ENCODE results near the gene OGDH.
A peak's percentile ranks its signal among the peaks of the same experiment; 100 is the strongest.
"Not testable (repeated sequence)": the region's sequence is repeated elsewhere in the genome, so short reads cannot be mapped to it uniquely, and the experiment has no call there.

Gene OGDH

DNA sequence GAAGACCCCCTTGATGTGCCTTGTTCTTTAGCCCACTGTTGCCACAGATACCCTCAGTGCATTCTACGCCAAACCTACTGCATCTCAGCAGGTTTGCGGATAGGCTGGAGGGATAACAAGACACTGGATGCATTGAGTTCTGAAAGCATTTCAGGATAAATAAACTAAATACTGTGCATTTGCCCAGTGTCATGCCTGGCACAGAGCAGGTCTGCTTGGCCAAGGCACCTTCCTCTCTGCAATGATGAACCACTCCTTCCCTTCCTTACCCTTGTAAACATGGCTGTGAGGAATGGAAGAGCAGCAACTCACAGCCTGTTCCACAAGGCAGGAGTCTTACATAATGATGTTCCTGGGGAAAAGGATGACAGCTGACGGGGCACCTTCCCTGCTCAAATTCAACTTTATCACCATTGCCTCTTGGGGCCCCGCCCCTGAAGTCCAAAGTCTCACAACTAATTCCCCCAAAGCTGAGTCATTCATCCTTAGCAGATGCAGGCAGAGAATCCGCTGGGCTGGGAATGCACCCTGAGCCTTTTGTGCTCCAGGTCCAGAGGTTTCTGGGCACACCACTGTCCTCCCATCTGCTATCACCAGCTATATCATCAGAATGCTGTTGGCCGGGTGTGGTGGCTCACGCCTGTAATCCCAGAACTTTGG lies 44.3 kb upstream of the OGDH start:
- Histone ChIP-seq H3K14ac (ENCODE audit: low read length in 2 of 2) (no peak overlapping the region), H3K9me3 (ENCODE audit: control insufficient read depth, low read length) (no peaks in the 10 kb centered on the region), H2BK5ac (ENCODE audit: low read depth, low read length, poor library complexity, severe bottlenecking) (no peak overlapping the region), H3K27ac (ENCODE audit: low read length, poor library complexity, severe bottlenecking) (no peak overlapping the region), H2AFZ (ENCODE audit: low read depth, low read length) (no peak overlapping the region), H3K4me1 (ENCODE audit: control insufficient read depth, insufficient read depth, low read depth, low read length) (peaks cover 15% of the 10 kb centered on the region), H2BK12ac (ENCODE audit: low read length in 2 of 2) (no peak overlapping the region), H2AK5ac (ENCODE audit: low read length, severe bottlenecking) (no peak overlapping the region), H3K9ac (ENCODE audit: low read length) (no peak overlapping the region), H3K4ac (ENCODE audit: low read depth in 1 of 2, low read length in 2 of 2) (no peak overlapping the region), H2BK120ac (ENCODE audit: low read depth, low read length) (no peak overlapping the region), H3K36me3 (ENCODE audit: control insufficient read depth in 1 of 2, insufficient read depth in 2 of 2, low read depth in 1 of 2, low read length in 2 of 2) (peaks cover 38 to 39% of the 10 kb centered on the region in 2 experiments), H3K4me3 (ENCODE audit: insufficient read depth in 1 of 2, low read depth in 1 of 2, low read length in 2 of 2) (no peak overlapping the region), H3K23ac (ENCODE audit: low read length in 2 of 2) (no peak overlapping the region), H3K4me2 (ENCODE audit: low read length, poor library complexity, severe bottlenecking) (no peak overlapping the region), H4K8ac (ENCODE audit: low read length) (no peak overlapping the region), H3K79me1 (replicated peaks; ENCODE audit: low read length, poor library complexity, severe bottlenecking) (peaks cover 17% of the 10 kb centered on the region), H4K91ac (ENCODE audit: low read length) (no peak overlapping the region), H3K18ac (ENCODE audit: low read depth in 1 of 2, low read length in 2 of 2) (no peak overlapping the region), H2BK15ac (ENCODE audit: low read depth, poor library complexity, severe bottlenecking) (peak overlapping the region; percentile 1), H3K27me3 (ENCODE audit: control insufficient read depth in 1 of 2, insufficient read depth in 1 of 2, low read length in 2 of 2) (no peaks in the 10 kb centered on the region)
- 81% methylated on average over 6 of the region's 7 CpGs for WGBS
- DNase-seq: peak; percentile 53

DNA sequence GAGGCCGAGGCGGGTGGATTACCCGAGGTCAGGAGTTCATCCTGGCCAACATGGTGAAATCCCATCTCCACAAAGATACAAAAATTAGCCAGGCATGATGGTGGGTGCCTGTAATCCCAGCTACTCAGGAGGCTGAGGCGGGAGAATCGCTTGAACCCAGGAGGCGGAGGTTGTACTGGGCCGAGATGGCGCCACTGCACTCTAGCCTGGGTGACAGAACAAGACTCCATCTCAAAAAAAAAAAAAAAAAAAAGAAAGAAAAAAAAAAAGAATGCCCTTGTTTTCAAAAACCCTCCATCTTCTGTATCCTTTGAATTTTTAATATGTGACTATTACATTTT lies 43.8 kb upstream of the OGDH start:
- not testable (repeated sequence) for H2BK12ac ChIP-seq (ENCODE audit: low read length in 2 of 2); DNase-seq; H3K14ac ChIP-seq (ENCODE audit: low read length in 2 of 2); H3K27me3 ChIP-seq (ENCODE audit: control insufficient read depth in 1 of 2, insufficient read depth in 1 of 2, low read length in 2 of 2); H3K4me3 ChIP-seq (ENCODE audit: insufficient read depth in 1 of 2, low read depth in 1 of 2, low read length in 2 of 2); H2BK120ac ChIP-seq (ENCODE audit: low read depth, low read length); H4K91ac ChIP-seq (ENCODE audit: low read length); H4K8ac ChIP-seq (ENCODE audit: low read length); H3K9me3 ChIP-seq (ENCODE audit: control insufficient read depth, low read length); H2AK5ac ChIP-seq (ENCODE audit: low read length, severe bottlenecking); H3K4me2 ChIP-seq (ENCODE audit: low read length, poor library complexity, severe bottlenecking); H3K4ac ChIP-seq (ENCODE audit: low read depth in 1 of 2, low read length in 2 of 2); H3K27ac ChIP-seq (ENCODE audit: low read length, poor library complexity, severe bottlenecking); H3K9ac ChIP-seq (ENCODE audit: low read length); H3K23ac ChIP-seq (ENCODE audit: low read length in 2 of 2); H2AFZ ChIP-seq (ENCODE audit: low read depth, low read length); H3K18ac ChIP-seq (ENCODE audit: low read depth in 1 of 2, low read length in 2 of 2); H2BK5ac ChIP-seq (ENCODE audit: low read depth, low read length, poor library complexity, severe bottlenecking); H2BK15ac ChIP-seq (ENCODE audit: low read depth, poor library complexity, severe bottlenecking)
- 94% methylated on average over 3 of the region's 8 CpGs for WGBS
- peaks cover 15% of the 10 kb centered on the region for H3K4me1 ChIP-seq (ENCODE audit: control insufficient read depth, insufficient read depth, low read depth, low read length)
- H3K36me3 ChIP-seq (ENCODE audit: control insufficient read depth in 1 of 2, insufficient read depth in 2 of 2, low read depth in 1 of 2, low read length in 2 of 2): peaks cover 43 to 44% of the 10 kb centered on the region in 2 experiments
- H3K79me1 ChIP-seq (replicated peaks; ENCODE audit: low read length, poor library complexity, severe bottlenecking): peaks cover 17% of the 10 kb centered on the region

DNA sequence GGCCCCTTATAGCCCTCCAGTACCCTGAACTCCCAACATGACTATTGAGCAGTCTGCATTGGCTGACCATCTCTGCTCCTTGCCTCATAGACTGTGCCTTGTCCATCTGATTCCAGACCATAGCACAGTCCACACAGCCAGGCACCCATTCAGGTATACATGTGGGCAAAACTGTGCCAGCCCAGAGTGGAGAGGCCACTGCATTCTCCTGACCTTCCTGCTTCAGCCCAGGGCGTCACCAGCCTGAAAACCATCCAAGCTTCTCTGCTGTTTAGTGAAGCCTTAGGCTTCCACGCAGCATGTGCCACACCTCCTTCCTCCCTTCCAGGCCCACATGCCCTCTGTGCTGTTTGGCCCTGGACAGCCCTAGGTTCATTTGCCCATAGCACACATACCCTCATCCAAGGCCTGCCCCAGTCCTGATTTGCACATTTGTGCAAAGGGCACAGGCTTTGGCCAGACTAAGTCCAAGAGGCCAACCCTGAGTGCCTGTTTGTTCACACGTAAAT lies 43.2 kb upstream of the OGDH start:
- peak overlapping the region in 1 of 2 experiments; percentile 38 for H2BK12ac ChIP-seq (ENCODE audit: low read length in 2 of 2)
- no peak overlapping the region for H2BK120ac ChIP-seq (ENCODE audit: low read depth, low read length)
- DNase-seq: no peak
- H3K4me3 ChIP-seq (ENCODE audit: insufficient read depth in 1 of 2, low read depth in 1 of 2, low read length in 2 of 2): no peak overlapping the region
- peaks cover 15% of the 10 kb centered on the region for H3K4me1 ChIP-seq (ENCODE audit: control insufficient read depth, insufficient read depth, low read depth, low read length)
- no peak overlapping the region for H3K23ac ChIP-seq (ENCODE audit: low read length in 2 of 2)
- no peak overlapping the region for H3K4ac ChIP-seq (ENCODE audit: low read depth in 1 of 2, low read length in 2 of 2)
- peaks cover 21% of the 10 kb centered on the region for H3K79me1 ChIP-seq (replicated peaks; ENCODE audit: low read length, poor library complexity, severe bottlenecking)
- H4K91ac ChIP-seq (ENCODE audit: low read length): no peak overlapping the region
- no peak overlapping the region for H3K18ac ChIP-seq (ENCODE audit: low read depth in 1 of 2, low read length in 2 of 2)
- H2BK5ac ChIP-seq (ENCODE audit: low read depth, low read length, poor library complexity, severe bottlenecking): no peak overlapping the region
- H2AK5ac ChIP-seq (ENCODE audit: low read length, severe bottlenecking): no peak overlapping the region
- H3K27me3 ChIP-seq (ENCODE audit: control insufficient read depth in 1 of 2, insufficient read depth in 1 of 2, low read length in 2 of 2): no peaks in the 10 kb centered on the region
- no peak overlapping the region for H3K27ac ChIP-seq (ENCODE audit: low read length, poor library complexity, severe bottlenecking)
- peaks cover 50 to 51% of the 10 kb centered on the region in 2 experiments for H3K36me3 ChIP-seq (ENCODE audit: control insufficient read depth in 1 of 2, insufficient read depth in 2 of 2, low read depth in 1 of 2, low read length in 2 of 2)
- no peak overlapping the region for H3K4me2 ChIP-seq (ENCODE audit: low read length, poor library complexity, severe bottlenecking)
- H2BK15ac ChIP-seq (ENCODE audit: low read depth, poor library complexity, severe bottlenecking): no peak overlapping the region
- H3K14ac ChIP-seq (ENCODE audit: low read length in 2 of 2): peak overlapping the region in 1 of 2 experiments; percentile 41
- over 99% methylated on average over 3 of the region's 3 CpGs for WGBS
- no peak overlapping the region for H2AFZ ChIP-seq (ENCODE audit: low read depth, low read length)
- H3K9ac ChIP-seq (ENCODE audit: low read length): peak overlapping the region; percentile 10
- H4K8ac ChIP-seq (ENCODE audit: low read length): peak overlapping the region; percentile 8
- no peaks in the 10 kb centered on the region for H3K9me3 ChIP-seq (ENCODE audit: control insufficient read depth, low read length)

- no peak overlapping the region for H3K23ac ChIP-seq (ENCODE audit: low read length in 2 of 2)
- H3K36me3 ChIP-seq (ENCODE audit: control insufficient read depth in 1 of 2, insufficient read depth in 2 of 2, low read depth in 1 of 2, low read length in 2 of 2): peaks cover 64% of the 10 kb centered on the region in 2 experiments
- H2BK15ac ChIP-seq (ENCODE audit: low read depth, poor library complexity, severe bottlenecking): no peak overlapping the region
- no peak overlapping the region for H2AFZ ChIP-seq (ENCODE audit: low read depth, low read length)
- no peak overlapping the region for H4K91ac ChIP-seq (ENCODE audit: low read length)
- H3K9ac ChIP-seq (ENCODE audit: low read length): no peak overlapping the region
- no peak overlapping the region for H3K4me3 ChIP-seq (ENCODE audit: insufficient read depth in 1 of 2, low read depth in 1 of 2, low read length in 2 of 2)
- H2BK5ac ChIP-seq (ENCODE audit: low read depth, low read length, poor library complexity, severe bottlenecking): no peak overlapping the region
- H2AK5ac ChIP-seq (ENCODE audit: low read length, severe bottlenecking): no peak overlapping the region
- H3K14ac ChIP-seq (ENCODE audit: low read length in 2 of 2): no peak overlapping the region
- no peak overlapping the region for H3K18ac ChIP-seq (ENCODE audit: low read depth in 1 of 2, low read length in 2 of 2)
- no peak overlapping the region for H3K27ac ChIP-seq (ENCODE audit: low read length, poor library complexity, severe bottlenecking)
- H2BK12ac ChIP-seq (ENCODE audit: low read length in 2 of 2): no peak overlapping the region
- H3K9me3 ChIP-seq (ENCODE audit: control insufficient read depth, low read length): no peaks in the 10 kb centered on the region
- H3K27me3 ChIP-seq (ENCODE audit: control insufficient read depth in 1 of 2, insufficient read depth in 1 of 2, low read length in 2 of 2): no peaks in the 10 kb centered on the region
- no peak overlapping the region for H2BK120ac ChIP-seq (ENCODE audit: low read depth, low read length)
- no peak overlapping the region for H3K4ac ChIP-seq (ENCODE audit: low read depth in 1 of 2, low read length in 2 of 2)
- no peak for DNase-seq
- peaks cover 32% of the 10 kb centered on the region for H3K79me1 ChIP-seq (replicated peaks; ENCODE audit: low read length, poor library complexity, severe bottlenecking)
- H4K8ac ChIP-seq (ENCODE audit: low read length): no peak overlapping the region
- no peak overlapping the region for H3K4me2 ChIP-seq (ENCODE audit: low read length, poor library complexity, severe bottlenecking)
- peaks cover 15% of the 10 kb centered on the region for H3K4me1 ChIP-seq (ENCODE audit: control insufficient read depth, insufficient read depth, low read depth, low read length)
- 100% methylated on average over 2 of the region's 2 CpGs for WGBS
Observed at GRCh38 chr7:44564606-44565005, 41.8 kb upstream of the OGDH start.

Measured in mesenchymal stem cell (in vitro differentiated cells and primary cell).